ENCODE measurements around the gene ODAD2.

The ODAD2 gene

DNA sequence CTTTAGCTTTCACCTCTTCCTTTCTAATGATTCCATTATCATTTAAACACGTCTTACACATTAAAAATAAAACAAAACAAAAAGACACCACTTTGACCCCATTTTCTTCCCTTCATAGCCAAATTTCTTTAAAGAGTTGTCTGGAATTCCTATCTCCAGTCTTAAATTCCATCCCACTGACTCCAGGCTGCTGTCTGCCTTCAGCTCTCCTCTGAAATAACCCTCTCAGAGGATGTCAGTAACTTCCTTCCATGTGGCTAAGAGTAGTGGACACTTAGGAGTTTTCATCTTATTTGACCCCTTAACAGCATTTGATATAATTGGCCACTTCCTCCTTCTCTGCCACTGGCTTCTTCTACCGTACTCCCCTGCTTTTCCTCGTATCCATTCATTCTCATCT lies 183.6 kb downstream of the ODAD2 start:
- Histone ChIP-seq H3K36me3 (ENCODE audit: control insufficient read depth in 4 of 4, insufficient read depth in 4 of 4, low read length in 3 of 4) (no peaks in the 10 kb centered on the region), H3K4me3 (ENCODE audit: control insufficient read depth in 1 of 7, extremely low read depth in 1 of 7, insufficient read depth in 4 of 7, low read depth in 2 of 7, low read length in 6 of 7) (no peak overlapping the region), H3K9me3 (ENCODE audit: control extremely low read depth in 1 of 5, control insufficient read depth in 4 of 5, insufficient read depth in 2 of 5, low read depth in 1 of 5, low read length in 4 of 5) (no peaks in the 10 kb centered on the region), H3K4me1 (ENCODE audit: control extremely low read depth in 1 of 4, control insufficient read depth in 4 of 4, insufficient read depth in 4 of 4, low read length in 3 of 4) (no peaks in the 10 kb centered on the region), H3K27me3 (replicated peaks in 2 of 5; ENCODE audit: control insufficient read depth in 4 of 5, insufficient read depth in 5 of 5, low read length in 4 of 5) (no peaks in the 10 kb centered on the region), H3K27ac (ENCODE audit: insufficient read depth in 1 of 2, low read depth in 1 of 2, low read length in 2 of 2, poor library complexity in 1 of 2, severe bottlenecking in 2 of 2) (no peak overlapping the region)
- WGBS (ENCODE audit: insufficient coverage) = 94% methylated on average over 3 of the region's 3 CpGs
- ChIA-PET POLR2A (no interaction called here), CTCF (no interaction called here)
- DNase-seq = no peak

DNA sequence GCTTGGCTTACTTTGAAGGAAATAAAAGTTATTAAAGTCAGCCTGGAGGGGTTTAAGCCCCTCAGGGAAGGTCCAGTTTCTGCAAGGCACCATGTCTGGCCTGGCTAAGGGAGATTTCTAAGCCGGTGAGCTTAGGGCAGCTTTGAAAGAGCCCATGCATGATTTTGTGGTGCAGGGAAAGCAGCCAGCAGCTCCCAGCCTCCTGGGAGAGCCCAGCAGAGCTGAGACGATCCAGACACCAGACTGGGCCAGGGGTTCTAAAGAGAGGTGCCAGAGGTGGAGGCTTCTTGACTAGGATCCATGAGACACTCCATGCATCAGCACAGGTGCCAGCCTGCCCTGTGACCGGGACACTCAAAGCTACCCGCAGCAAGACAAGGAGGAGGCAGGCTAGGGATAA lies 193.7 kb downstream of the ODAD2 start:
- WGBS (ENCODE audit: insufficient coverage) = 97% methylated on average over 4 of the region's 4 CpGs
- H3K27me3 ChIP-seq (replicated peaks in 2 of 5; ENCODE audit: control insufficient read depth in 4 of 5, insufficient read depth in 5 of 5, low read length in 4 of 5) = peaks cover 0 to 2% (median 0%) of the 10 kb centered on the region in 5 experiments
- no peaks in the 10 kb centered on the region for H3K9me3 ChIP-seq (ENCODE audit: control extremely low read depth in 1 of 5, control insufficient read depth in 4 of 5, insufficient read depth in 2 of 5, low read depth in 1 of 5, low read length in 4 of 5)
- H3K4me1 ChIP-seq (ENCODE audit: control extremely low read depth in 1 of 4, control insufficient read depth in 4 of 4, insufficient read depth in 4 of 4, low read length in 3 of 4) = no peaks in the 10 kb centered on the region
- no peak overlapping the region for H3K27ac ChIP-seq (ENCODE audit: insufficient read depth in 1 of 2, low read depth in 1 of 2, low read length in 2 of 2, poor library complexity in 1 of 2, severe bottlenecking in 2 of 2)
- no peak overlapping the region for H3K4me3 ChIP-seq (ENCODE audit: control insufficient read depth in 1 of 7, extremely low read depth in 1 of 7, insufficient read depth in 4 of 7, low read depth in 2 of 7, low read length in 6 of 7)
- DNase-seq = no peak
- H3K36me3 ChIP-seq (ENCODE audit: control insufficient read depth in 4 of 4, insufficient read depth in 4 of 4, low read length in 3 of 4) = no peaks in the 10 kb centered on the region
- CTCF ChIA-PET = interaction anchor here (1.8 kb wide), 1 partner anchor 10 kb away, joined by 5 read pairs; no protein-coding TSS in a partner anchor
- POLR2A ChIA-PET = no interaction called here

DNA sequence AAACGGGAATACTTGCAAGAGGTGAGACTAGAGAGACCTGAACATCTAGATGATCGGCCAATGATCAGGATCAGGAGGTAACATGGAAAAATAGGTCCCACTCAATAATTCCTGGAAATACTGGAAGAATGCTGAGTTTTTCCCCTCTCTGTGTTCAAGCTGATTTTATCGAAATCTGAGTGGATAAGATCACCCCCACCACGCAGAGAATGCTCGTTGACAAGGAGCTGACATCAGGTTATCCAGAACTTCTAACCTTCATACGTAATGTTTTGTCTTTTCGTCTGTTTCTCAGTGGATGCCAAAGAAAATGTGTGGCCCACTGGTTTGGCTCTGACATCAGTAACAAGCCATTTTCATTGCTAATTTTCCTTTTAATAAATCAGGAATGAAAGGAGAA lies 194.7 kb downstream of the ODAD2 start:
- H3K27ac ChIP-seq (ENCODE audit: insufficient read depth in 1 of 2, low read depth in 1 of 2, low read length in 2 of 2, poor library complexity in 1 of 2, severe bottlenecking in 2 of 2) = no peak overlapping the region
- no peak overlapping the region for H3K4me3 ChIP-seq (ENCODE audit: control insufficient read depth in 1 of 7, extremely low read depth in 1 of 7, insufficient read depth in 4 of 7, low read depth in 2 of 7, low read length in 6 of 7)
- no peaks in the 10 kb centered on the region for H3K9me3 ChIP-seq (ENCODE audit: control extremely low read depth in 1 of 5, control insufficient read depth in 4 of 5, insufficient read depth in 2 of 5, low read depth in 1 of 5, low read length in 4 of 5)
- no peak for DNase-seq
- POLR2A ChIA-PET = no interaction called here
- CTCF ChIA-PET = interaction anchor here (1.0 to 1.8 kb wide), 2 partner anchors 9 to 12 kb away, joined by 3 to 5 read pairs; no protein-coding TSS in a partner anchor
- no peaks in the 10 kb centered on the region for H3K4me1 ChIP-seq (ENCODE audit: control extremely low read depth in 1 of 4, control insufficient read depth in 4 of 4, insufficient read depth in 4 of 4, low read length in 3 of 4)
- no peaks in the 10 kb centered on the region for H3K36me3 ChIP-seq (ENCODE audit: control insufficient read depth in 4 of 4, insufficient read depth in 4 of 4, low read length in 3 of 4)
- 95% methylated on average over 6 of the region's 7 CpGs for WGBS (ENCODE audit: insufficient coverage)
- H3K27me3 ChIP-seq (replicated peaks in 2 of 5; ENCODE audit: control insufficient read depth in 4 of 5, insufficient read depth in 5 of 5, low read length in 4 of 5) = peaks cover 0 to 2% (median 0%) of the 10 kb centered on the region in 5 experiments

DNA sequence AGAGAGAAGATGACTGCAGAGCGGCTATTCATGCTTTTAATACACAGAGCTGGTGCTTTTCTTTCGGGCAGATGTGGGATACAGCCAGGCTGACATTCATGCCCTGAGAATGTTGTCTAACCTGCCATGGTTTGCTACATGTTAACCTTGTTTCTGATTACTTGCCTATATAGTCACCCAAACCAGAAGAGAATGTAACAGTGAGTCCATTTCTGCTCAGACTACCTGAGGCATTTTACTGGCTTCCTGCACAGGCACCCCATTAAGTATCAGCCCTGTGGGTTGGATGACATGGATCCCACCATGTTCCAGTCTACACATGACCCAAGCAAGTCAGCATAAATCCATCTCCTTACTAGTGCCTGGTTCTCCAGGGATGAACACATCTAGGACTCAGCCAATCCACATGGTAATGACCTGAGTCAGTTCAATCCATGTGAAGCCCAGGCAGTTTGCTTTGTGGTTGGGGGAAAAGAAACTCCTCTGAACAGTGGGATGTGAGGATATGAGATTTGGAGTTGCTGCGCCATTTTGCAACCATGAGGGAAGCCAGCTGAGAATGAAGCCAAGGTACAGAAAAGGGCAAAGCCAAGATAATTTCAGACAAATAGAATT lies 197.6 kb downstream of the ODAD2 start:
- Histone ChIP-seq H3K4me1 (ENCODE audit: control extremely low read depth in 1 of 4, control insufficient read depth in 4 of 4, insufficient read depth in 4 of 4, low read length in 3 of 4) (no peaks in the 10 kb centered on the region), H3K36me3 (ENCODE audit: control insufficient read depth in 4 of 4, insufficient read depth in 4 of 4, low read length in 3 of 4) (no peaks in the 10 kb centered on the region), H3K9me3 (ENCODE audit: control extremely low read depth in 1 of 5, control insufficient read depth in 4 of 5, insufficient read depth in 2 of 5, low read depth in 1 of 5, low read length in 4 of 5) (no peaks in the 10 kb centered on the region), H3K27ac (ENCODE audit: insufficient read depth in 1 of 2, low read depth in 1 of 2, low read length in 2 of 2, poor library complexity in 1 of 2, severe bottlenecking in 2 of 2) (no peak overlapping the region), H3K27me3 (replicated peaks in 2 of 5; ENCODE audit: control insufficient read depth in 4 of 5, insufficient read depth in 5 of 5, low read length in 4 of 5) (peaks cover 0 to 4% (median 0%) of the 10 kb centered on the region in 5 experiments), H3K4me3 (ENCODE audit: control insufficient read depth in 1 of 7, extremely low read depth in 1 of 7, insufficient read depth in 4 of 7, low read depth in 2 of 7, low read length in 6 of 7) (no peak overlapping the region)
- 88% methylated on average over 3 of the region's 3 CpGs for WGBS (ENCODE audit: insufficient coverage)
- DNase-seq = no peak
- ChIA-PET POLR2A (no interaction called here), CTCF (no interaction called here)

DNA sequence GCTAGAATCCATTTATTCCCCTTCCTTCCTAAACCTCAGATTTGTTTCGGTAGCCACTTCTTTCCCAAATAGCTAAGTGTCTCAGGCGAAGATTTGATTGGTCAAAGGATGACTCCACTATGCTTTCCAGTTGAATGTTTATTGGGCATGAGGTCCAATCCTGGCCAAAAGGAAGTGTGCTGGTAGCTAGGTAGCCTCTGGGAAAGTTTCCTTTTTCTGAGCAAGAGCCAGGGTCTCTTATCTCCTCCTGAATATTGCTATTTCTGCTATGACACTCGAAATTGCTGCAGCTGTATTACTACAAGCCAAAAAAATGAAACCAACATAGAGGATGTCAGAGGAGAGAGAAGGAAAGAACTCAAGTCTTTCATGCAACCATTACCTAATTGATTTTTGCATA lies 199.8 kb downstream of the ODAD2 start:
- no peak for DNase-seq
- ChIA-PET CTCF (no interaction called here), POLR2A (no interaction called here)
- H3K4me1 ChIP-seq (ENCODE audit: control extremely low read depth in 1 of 4, control insufficient read depth in 4 of 4, insufficient read depth in 4 of 4, low read length in 3 of 4) = no peaks in the 10 kb centered on the region
- no peak overlapping the region for H3K4me3 ChIP-seq (ENCODE audit: control insufficient read depth in 1 of 7, extremely low read depth in 1 of 7, insufficient read depth in 4 of 7, low read depth in 2 of 7, low read length in 6 of 7)
- no peaks in the 10 kb centered on the region for H3K36me3 ChIP-seq (ENCODE audit: control insufficient read depth in 4 of 4, insufficient read depth in 4 of 4, low read length in 3 of 4)
- peaks cover 0 to 3% (median 0%) of the 10 kb centered on the region in 5 experiments for H3K9me3 ChIP-seq (ENCODE audit: control extremely low read depth in 1 of 5, control insufficient read depth in 4 of 5, insufficient read depth in 2 of 5, low read depth in 1 of 5, low read length in 4 of 5)
- H3K27me3 ChIP-seq (replicated peaks in 2 of 5; ENCODE audit: control insufficient read depth in 4 of 5, insufficient read depth in 5 of 5, low read length in 4 of 5) = peaks cover 0 to 2% (median 0%) of the 10 kb centered on the region in 5 experiments
- H3K27ac ChIP-seq (ENCODE audit: insufficient read depth in 1 of 2, low read depth in 1 of 2, low read length in 2 of 2, poor library complexity in 1 of 2, severe bottlenecking in 2 of 2) = no peak overlapping the region
- WGBS (ENCODE audit: insufficient coverage) = no CpG with 5 or more reads among the region's 3 CpGs

DNA sequence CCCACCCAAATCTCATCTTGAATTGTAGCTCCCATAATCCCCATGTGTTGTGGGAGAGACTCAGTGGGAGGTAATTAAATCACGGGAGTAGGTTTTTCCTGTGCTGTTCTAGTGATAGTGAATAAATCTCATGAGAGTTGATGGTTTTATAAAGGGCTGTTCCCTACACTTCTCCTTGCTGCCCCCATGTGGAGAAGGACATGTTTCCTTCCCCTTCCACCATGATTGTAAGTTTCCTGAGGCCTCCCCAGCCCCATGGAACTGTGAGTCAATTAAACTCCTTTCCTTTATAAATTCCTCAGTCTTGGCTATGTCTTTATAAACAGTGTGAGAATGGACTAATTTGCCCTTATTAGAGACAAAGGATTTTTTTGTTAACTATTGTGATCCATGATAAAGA lies 204.7 kb downstream of the ODAD2 start:
- Histone ChIP-seq H3K9me3 (ENCODE audit: control extremely low read depth in 1 of 5, control insufficient read depth in 4 of 5, insufficient read depth in 2 of 5, low read depth in 1 of 5, low read length in 4 of 5) (peaks cover 0 to 3% (median 0%) of the 10 kb centered on the region in 5 experiments), H3K27ac (ENCODE audit: insufficient read depth in 1 of 2, low read depth in 1 of 2, low read length in 2 of 2, poor library complexity in 1 of 2, severe bottlenecking in 2 of 2) (no peak overlapping the region), H3K27me3 (replicated peaks in 2 of 5; ENCODE audit: control insufficient read depth in 4 of 5, insufficient read depth in 5 of 5, low read length in 4 of 5) (peaks cover 0 to 2% (median 0%) of the 10 kb centered on the region in 5 experiments), H3K4me3 (ENCODE audit: control insufficient read depth in 1 of 7, extremely low read depth in 1 of 7, insufficient read depth in 4 of 7, low read depth in 2 of 7, low read length in 6 of 7) (no peak overlapping the region), H3K4me1 (ENCODE audit: control extremely low read depth in 1 of 4, control insufficient read depth in 4 of 4, insufficient read depth in 4 of 4, low read length in 3 of 4) (no peaks in the 10 kb centered on the region), H3K36me3 (ENCODE audit: control insufficient read depth in 4 of 4, insufficient read depth in 4 of 4, low read length in 3 of 4) (no peaks in the 10 kb centered on the region)
- CTCF ChIA-PET = interaction anchor here (1.5 kb wide), 1 partner anchor 11 kb away, joined by 5 read pairs; no protein-coding TSS in a partner anchor
- POLR2A ChIA-PET = no interaction called here
- WGBS (ENCODE audit: insufficient coverage) = 100% methylated on average over 1 of the region's 1 CpG
- DNase-seq = peak in 2 of 3 donors; percentile 1

DNA sequence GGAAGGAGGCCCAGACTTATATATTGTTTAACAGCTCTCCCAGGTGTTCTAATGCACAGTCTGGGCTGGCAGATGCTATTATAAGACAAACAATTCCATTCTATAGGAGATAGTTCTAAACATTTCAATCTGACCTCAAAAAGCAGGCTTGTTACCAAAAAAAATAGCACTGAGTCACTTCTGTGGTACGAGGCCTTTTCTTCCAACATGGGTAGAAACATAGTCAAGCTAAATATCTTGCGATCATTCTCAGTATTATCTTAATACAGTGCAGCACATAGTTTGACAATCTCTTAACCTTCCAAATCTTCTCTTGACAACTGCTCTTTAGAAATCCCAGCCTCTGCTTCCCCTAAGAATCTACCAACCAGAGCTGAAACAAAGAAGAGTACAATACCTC lies 206.7 kb downstream of the ODAD2 start:
- H3K36me3 ChIP-seq (ENCODE audit: control insufficient read depth in 4 of 4, insufficient read depth in 4 of 4, low read length in 3 of 4) = no peaks in the 10 kb centered on the region
- H3K9me3 ChIP-seq (ENCODE audit: control extremely low read depth in 1 of 5, control insufficient read depth in 4 of 5, insufficient read depth in 2 of 5, low read depth in 1 of 5, low read length in 4 of 5) = peaks cover 0 to 3% (median 0%) of the 10 kb centered on the region in 5 experiments
- H3K27me3 ChIP-seq (replicated peaks in 2 of 5; ENCODE audit: control insufficient read depth in 4 of 5, insufficient read depth in 5 of 5, low read length in 4 of 5) = no peaks in the 10 kb centered on the region
- 100% methylated on average over 2 of the region's 2 CpGs for WGBS (ENCODE audit: insufficient coverage)
- H3K4me1 ChIP-seq (ENCODE audit: control extremely low read depth in 1 of 4, control insufficient read depth in 4 of 4, insufficient read depth in 4 of 4, low read length in 3 of 4) = no peaks in the 10 kb centered on the region
- no peak overlapping the region for H3K4me3 ChIP-seq (ENCODE audit: control insufficient read depth in 1 of 7, extremely low read depth in 1 of 7, insufficient read depth in 4 of 7, low read depth in 2 of 7, low read length in 6 of 7)
- no peak overlapping the region for H3K27ac ChIP-seq (ENCODE audit: insufficient read depth in 1 of 2, low read depth in 1 of 2, low read length in 2 of 2, poor library complexity in 1 of 2, severe bottlenecking in 2 of 2)
- no peak for DNase-seq
- ChIA-PET POLR2A (no interaction called here), CTCF (interaction anchor here (1.1 kb wide), 2 partner anchors 12 to 450 kb away, joined by 3 read pairs; no protein-coding TSS in a partner anchor)
